ENCODE results near the gene TCIRG1.

DNA sequence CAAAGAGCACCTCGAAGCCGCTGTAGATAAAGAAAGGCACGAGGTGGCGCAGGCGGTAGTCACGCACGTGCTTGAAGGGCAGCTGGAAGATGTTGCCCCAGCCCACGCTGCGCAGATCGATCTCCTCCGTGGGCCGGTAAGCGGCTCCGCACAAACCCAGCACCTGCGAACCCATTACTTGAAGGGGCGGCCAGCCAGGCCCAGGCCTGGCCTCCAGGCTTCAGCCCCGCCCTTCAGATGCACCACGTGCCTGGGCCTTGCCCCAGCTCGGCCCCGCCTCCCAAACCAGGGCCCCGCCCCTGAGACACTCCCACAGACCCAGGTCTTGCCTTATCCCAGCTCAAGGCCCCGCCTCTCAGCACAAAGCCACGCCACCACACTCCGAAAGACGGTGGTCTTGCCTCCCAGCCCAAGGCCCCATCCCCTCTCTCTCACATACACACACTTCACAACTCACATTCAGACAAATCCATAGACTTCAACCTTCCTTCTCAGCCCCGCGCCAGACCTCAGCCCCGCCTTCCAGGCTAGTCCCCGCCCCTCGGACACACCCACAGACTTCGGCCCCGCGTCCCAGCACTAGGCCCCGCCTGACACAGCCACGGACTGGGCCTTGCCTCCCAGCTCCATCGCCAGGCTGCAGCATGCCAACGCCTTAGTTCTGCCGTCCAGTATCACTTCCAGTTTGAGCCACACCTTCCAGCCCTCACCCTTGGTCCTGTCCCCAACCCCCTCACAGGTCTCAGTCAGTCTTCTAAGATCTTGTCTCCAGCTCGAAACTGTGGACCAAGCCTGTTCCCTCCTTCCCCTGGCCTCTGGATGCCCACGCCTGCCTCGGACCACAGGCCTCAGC, 42.0 kb upstream of the TCIRG1 start:
- TF ChIP-seq, protein P1, sequence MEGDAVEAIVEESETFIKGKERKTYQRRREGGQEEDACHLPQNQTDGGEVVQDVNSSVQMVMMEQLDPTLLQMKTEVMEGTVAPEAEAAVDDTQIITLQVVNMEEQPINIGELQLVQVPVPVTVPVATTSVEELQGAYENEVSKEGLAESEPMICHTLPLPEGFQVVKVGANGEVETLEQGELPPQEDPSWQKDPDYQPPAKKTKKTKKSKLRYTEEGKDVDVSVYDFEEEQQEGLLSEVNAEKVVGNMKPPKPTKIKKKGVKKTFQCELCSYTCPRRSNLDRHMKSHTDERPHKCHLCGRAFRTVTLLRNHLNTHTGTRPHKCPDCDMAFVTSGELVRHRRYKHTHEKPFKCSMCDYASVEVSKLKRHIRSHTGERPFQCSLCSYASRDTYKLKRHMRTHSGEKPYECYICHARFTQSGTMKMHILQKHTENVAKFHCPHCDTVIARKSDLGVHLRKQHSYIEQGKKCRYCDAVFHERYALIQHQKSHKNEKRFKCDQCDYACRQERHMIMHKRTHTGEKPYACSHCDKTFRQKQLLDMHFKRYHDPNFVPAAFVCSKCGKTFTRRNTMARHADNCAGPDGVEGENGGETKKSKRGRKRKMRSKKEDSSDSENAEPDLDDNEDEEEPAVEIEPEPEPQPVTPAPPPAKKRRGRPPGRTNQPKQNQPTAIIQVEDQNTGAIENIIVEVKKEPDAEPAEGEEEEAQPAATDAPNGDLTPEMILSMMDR (IDR thresholded peaks at IDR 0.05 in 4 of 5, conservative IDR thresholded peaks at IDR 0.05 in 1 of 5), result no peak
- TF ChIP-seq POLR2A (IDR thresholded peaks at IDR 0.05), result no peak
